HCT116 (cell line): ENCODE measurements around the gene CD84. TPM values are rescaled to one million over a fixed set of nuclear protein-coding genes. Genes with fewer than 3 reads are reported as not detected.

Source experiments
- ATAC-seq: fragments of 200-7000 bp; cut with Tn5 transposase; 2 replicates; pipeline ENCODE4 v1.9.1; 2020; ENCODE audit warnings: mild to moderate bottlenecking, moderate library complexity
- BruUV-seq: library from RNA; stranded (reverse); fragments of 400-500 nt; replicated peaks from 2 replicates; lab custom pipeline; 2021; lab: Mats Ljungman, UMichigan
- CTCF ChIA-PET: fragments of 300-600 bp; sonication (Branson Sonifier 250); formaldehyde crosslinking; loops from one replicate; lab custom pipeline; 2021; ENCODE audit warnings: antibody characterized with exemption; lab: Charles Lee
- POLR2A ChIA-PET: fragments of 300-600, 350-600 bp; sonication (Branson Sonifier 250); formaldehyde crosslinking; loops from one replicate; lab custom pipeline; 2021; ENCODE audit warnings: antibody characterized with exemption; lab: Charles Lee
- RAD21 ChIA-PET, 2 experiments: fragments of 300-600 bp; sonication (Branson Sonifier 250); formaldehyde crosslinking; loops; one replicate each; lab custom pipeline; 2023; ENCODE audit warnings: low total read pairs in 2 of 2; ENCODE audit not compliant: uncharacterized antibody in 2 of 2, unreplicated experiment in 2 of 2, low non-redundant PET in 1 of 2; lab: Charles Lee
- DNase-seq: peaks from one replicate; pipeline ENCODE4 v3.0.0-alpha.2; 2010; ENCODE audit warnings: low read depth, low spot score
- H2AFZ ChIP-seq: fragments of 200-600 bp; shearing (Covaris generic), sonication (generic); 2 replicates; pipeline ENCODE4 v1.6.1; 2017; ENCODE audit warnings: low read depth, mixed run types, mixed read lengths, antibody characterized with exemption, low read length; ENCODE audit not compliant: poor library complexity, severe bottlenecking
- H3K27ac ChIP-seq: 2 replicates; pipeline ENCODE4 v1.5.1; 2012; ENCODE audit warnings: low read depth, low read length
- H3K27me3 ChIP-seq: fragments of 200-600 bp; sonication (generic); 2 replicates; pipeline ENCODE4 v1.6.1; 2016; ENCODE audit warnings: mixed run types, low read length, mixed read lengths; ENCODE audit not compliant: insufficient read depth
- H3K36me3 ChIP-seq, 2 experiments: fragments of 200-500 bp in 1 of 2; fragments of 200-600 bp in 1 of 2; sonication (Bioruptor generic) in 1 of 2; sonication (generic) in 1 of 2; 2 replicates each; pipeline versions ENCODE4 v1.5.1 to v1.6.1; 2014 to 2016; ENCODE audit warnings: low read length in 2 of 2, inconsistent platforms in 1 of 2, mixed read lengths in 1 of 2, mixed run types in 1 of 2; ENCODE audit not compliant: insufficient read depth in 2 of 2, control insufficient read depth in 1 of 2
- H3K4me1 ChIP-seq, 2 experiments: fragments of 200-600 bp in 1 of 2; sonication (generic) in 1 of 2; 2 replicates each; pipeline versions ENCODE4 v1.5.1 to v1.6.1; 2012 to 2017; ENCODE audit warnings: low read length in 2 of 2, inconsistent platforms in 1 of 2, mild to moderate bottlenecking in 1 of 2, mixed read lengths in 1 of 2, mixed run types in 1 of 2, moderate library complexity in 1 of 2; ENCODE audit not compliant: insufficient read depth in 2 of 2, control insufficient read depth in 1 of 2
- H3K4me2 ChIP-seq: fragments of 200-600 bp; sonication (generic); 2 replicates; pipeline ENCODE4 v1.6.1; 2017; ENCODE audit warnings: mixed run types, low read length, mixed read lengths
- H3K4me3 ChIP-seq, 2 experiments: fragments of 200-600 bp in 1 of 2; sonication (generic) in 1 of 2; replicated peaks in 1 of 2; 2 replicates each; pipeline ENCODE4 v1.5.1; 2011 to 2016; ENCODE audit warnings: low read length in 2 of 2, control low read depth in 1 of 2, low read depth in 1 of 2, mild to moderate bottlenecking in 1 of 2, mixed read lengths in 1 of 2, mixed run types in 1 of 2
- H3K79me2 ChIP-seq: fragments of 200-600 bp; sonication (generic); 2 replicates; pipeline ENCODE4 v1.6.1; 2017; ENCODE audit warnings: mild to moderate bottlenecking, mixed run types, low read length, moderate library complexity, mixed read lengths; ENCODE audit not compliant: insufficient read depth
- H3K9ac ChIP-seq: fragments of 200-600 bp; sonication (generic); 2 replicates; pipeline ENCODE4 v1.6.1; 2016; ENCODE audit warnings: low read length, mixed read lengths
- H3K9me2 ChIP-seq: fragments of 200-600 bp; sonication (generic), shearing (Covaris generic); 2 replicates; pipeline ENCODE4 v1.6.1; 2017; ENCODE audit warnings: mixed run types, mild to moderate bottlenecking, moderate library complexity; ENCODE audit not compliant: insufficient read depth
- H3K9me3 ChIP-seq, 2 experiments: fragments of 200-500 bp in 1 of 2; fragments of 200-600 bp in 1 of 2; sonication (Bioruptor generic) in 1 of 2; sonication (generic) in 1 of 2; 2 replicates each; pipeline ENCODE4 v1.6.1; 2014 to 2017; ENCODE audit warnings: low read length in 2 of 2, mixed read lengths in 2 of 2, inconsistent platforms in 1 of 2, low read depth in 1 of 2, mild to moderate bottlenecking in 1 of 2, mixed run types in 1 of 2, moderate library complexity in 1 of 2; ENCODE audit not compliant: control insufficient read depth in 1 of 2, insufficient read depth in 1 of 2
- H4K20me1 ChIP-seq: fragments of 200-600 bp; sonication (generic), shearing (Covaris generic); 2 replicates; pipeline ENCODE4 v1.6.1; 2017; ENCODE audit warnings: mixed run types, mild to moderate bottlenecking, moderate library complexity; ENCODE audit not compliant: insufficient read depth
- ATF3 ChIP-seq: IDR thresholded peaks from 2 replicates; pipeline ENCODE4 v1.6.1; 2012
- CBX3 ChIP-seq: IDR thresholded peaks from 2 replicates; pipeline ENCODE4 v1.6.1; 2012; ENCODE audit warnings: low read depth
- CEBPB ChIP-seq: IDR thresholded peaks from 2 replicates; pipeline ENCODE4 v1.6.1; 2012; ENCODE audit warnings: low read depth
- EGR1 ChIP-seq: IDR thresholded peaks from 2 replicates; pipeline ENCODE4 v1.6.1; 2012; ENCODE audit warnings: low read depth
- ELF1 ChIP-seq: IDR thresholded peaks from 2 replicates; pipeline ENCODE4 v1.6.1; 2012; ENCODE audit warnings: low read depth, borderline replicate concordance
- EZH2 ChIP-seq: fragments of 200-600 bp; sonication (generic); IDR thresholded peaks from 2 replicates; pipeline ENCODE4 v1.6.1; 2017; ENCODE audit warnings: antibody characterized with exemption, mixed run types
- EZH2phosphoT487 ChIP-seq: fragments of 200-600 bp; IDR thresholded peaks from 2 replicates; pipeline ENCODE4 v1.6.1; 2018; ENCODE audit warnings: antibody characterized with exemption, borderline replicate concordance
- FOSL1 ChIP-seq: IDR thresholded peaks from 2 replicates; pipeline ENCODE4 v1.6.1; 2012; ENCODE audit warnings: low read depth
- JUND ChIP-seq: IDR thresholded peaks from 2 replicates; pipeline ENCODE4 v1.6.1; 2012
- POLR2A ChIP-seq: IDR thresholded peaks from 2 replicates; pipeline ENCODE4 v1.7.0; 2011; ENCODE audit warnings: borderline replicate concordance; ENCODE audit not compliant: insufficient read depth, insufficient read length; ENCODE audit errors: extremely low read depth
- POLR2AphosphoS5 ChIP-seq: IDR thresholded peaks from 2 replicates; pipeline ENCODE4 v1.6.1; 2011; ENCODE audit warnings: mild to moderate bottlenecking, low read depth, low read length, moderate library complexity
- RAD21 ChIP-seq: IDR thresholded peaks from 2 replicates; pipeline ENCODE4 v1.6.1; 2012; ENCODE audit warnings: low read depth, mild to moderate bottlenecking
- SIN3A ChIP-seq: IDR thresholded peaks from 2 replicates; pipeline ENCODE4 v1.6.1; 2012; ENCODE audit warnings: low read depth
- SP1 ChIP-seq: IDR thresholded peaks from 2 replicates; pipeline ENCODE4 v1.6.1; 2012; ENCODE audit warnings: low read depth
- SRF ChIP-seq: IDR thresholded peaks from 2 replicates; pipeline ENCODE4 v1.6.1; 2012; ENCODE audit warnings: low read depth
- YY1 ChIP-seq: IDR thresholded peaks from 2 replicates; pipeline ENCODE4 v1.6.1; 2011; ENCODE audit warnings: low read length, low read depth, moderate library complexity, mild to moderate bottlenecking; ENCODE audit not compliant: insufficient replicate concordance; ENCODE audit errors: extremely low read depth
- ZFX ChIP-seq: fragments of 450-650 bp; IDR thresholded peaks from 2 replicates; pipeline ENCODE4 v1.6.1; 2017
- ZNF274 ChIP-seq: fragments of 200-500 bp; sonication (Bioruptor generic); IDR thresholded peaks from 2 replicates; pipeline ENCODE4 v1.6.1; 2014; ENCODE audit warnings: mild to moderate bottlenecking, low read depth, low read length, inconsistent platforms
- intact Hi-C: fragments of 100-400 bp; cut with micrococcal nuclease; formaldehyde crosslinking; loops from 2 replicates; pipeline ENCODE4 v1.10.0; 2022
- total RNA-seq: library from RNA; stranded (reverse); gene quantifications from one replicate; pipeline ENCODE4 v1.2.1, GENCODE V29; 2021; ENCODE audit not compliant: unreplicated experiment
- TF ChIP-seq, protein P1 (sequence below), 3 experiments: fragments of 200-600 bp in 1 of 3; sonication (generic) in 1 of 3; IDR thresholded peaks in 2 of 3; conservative IDR thresholded peaks in 1 of 3; 2 replicates each; pipeline ENCODE4 v1.5.1; 2012 to 2017; ENCODE audit warnings: low read depth in 2 of 3, low read length in 2 of 3, antibody characterized with exemption in 1 of 3, borderline replicate concordance in 1 of 3, control low read depth in 1 of 3, mild to moderate bottlenecking in 1 of 3, mixed read lengths in 1 of 3, mixed run types in 1 of 3, moderate library complexity in 1 of 3; ENCODE audit not compliant: insufficient read depth in 1 of 3
- TF ChIP-seq, protein P2 (sequence below): IDR thresholded peaks from 2 replicates; pipeline ENCODE4 v1.6.1; 2012

The CD84 gene
- total RNA-seq, 1 experiment from 2014 or later: 0.02 TPM

DNA sequence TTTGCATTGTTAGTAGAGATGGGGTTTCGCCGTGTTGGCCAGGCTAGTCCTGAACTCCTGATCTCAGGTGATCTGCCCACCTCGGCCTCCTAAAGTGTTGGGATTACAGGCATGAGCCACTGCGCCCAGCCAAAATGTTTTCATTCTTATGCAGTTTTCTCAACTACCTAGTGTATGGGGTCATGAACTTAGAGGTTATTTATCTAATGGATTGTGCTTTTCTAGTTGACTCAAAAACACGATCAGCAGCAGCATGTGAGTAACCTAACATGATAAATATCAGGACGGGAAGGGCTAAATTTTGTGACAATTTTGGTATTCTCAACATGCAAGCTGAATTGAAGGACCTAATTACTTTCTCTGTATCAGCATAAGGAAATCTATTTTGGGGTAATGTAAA is 9.2 kb upstream of the CD84 start:
- H3K9ac ChIP-seq: no peak overlapping the region
- no peaks in the 10 kb centered on the region for H3K27me3 ChIP-seq
- DNase-seq (no peak), ATAC-seq (no peak)
- no peaks in the 10 kb centered on the region for H4K20me1 ChIP-seq
- H3K79me2 ChIP-seq: no peaks in the 10 kb centered on the region
- no peak overlapping the region for H3K4me2 ChIP-seq
- RAD21 ChIA-PET: no interaction called here
- H3K9me3 ChIP-seq: no peaks in the 10 kb centered on the region
- H2AFZ ChIP-seq: no peak overlapping the region
- no peaks in the 10 kb centered on the region for H3K36me3 ChIP-seq
- H3K9me2 ChIP-seq: no peaks in the 10 kb centered on the region
- no peak for TF ChIP-seq FOSL1
- no peak for TF ChIP-seq SIN3A
- no peak for TF ChIP-seq EGR1
- TF ChIP-seq, protein P1, sequence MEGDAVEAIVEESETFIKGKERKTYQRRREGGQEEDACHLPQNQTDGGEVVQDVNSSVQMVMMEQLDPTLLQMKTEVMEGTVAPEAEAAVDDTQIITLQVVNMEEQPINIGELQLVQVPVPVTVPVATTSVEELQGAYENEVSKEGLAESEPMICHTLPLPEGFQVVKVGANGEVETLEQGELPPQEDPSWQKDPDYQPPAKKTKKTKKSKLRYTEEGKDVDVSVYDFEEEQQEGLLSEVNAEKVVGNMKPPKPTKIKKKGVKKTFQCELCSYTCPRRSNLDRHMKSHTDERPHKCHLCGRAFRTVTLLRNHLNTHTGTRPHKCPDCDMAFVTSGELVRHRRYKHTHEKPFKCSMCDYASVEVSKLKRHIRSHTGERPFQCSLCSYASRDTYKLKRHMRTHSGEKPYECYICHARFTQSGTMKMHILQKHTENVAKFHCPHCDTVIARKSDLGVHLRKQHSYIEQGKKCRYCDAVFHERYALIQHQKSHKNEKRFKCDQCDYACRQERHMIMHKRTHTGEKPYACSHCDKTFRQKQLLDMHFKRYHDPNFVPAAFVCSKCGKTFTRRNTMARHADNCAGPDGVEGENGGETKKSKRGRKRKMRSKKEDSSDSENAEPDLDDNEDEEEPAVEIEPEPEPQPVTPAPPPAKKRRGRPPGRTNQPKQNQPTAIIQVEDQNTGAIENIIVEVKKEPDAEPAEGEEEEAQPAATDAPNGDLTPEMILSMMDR (IDR thresholded peaks at IDR 0.05 in 2 of 3, conservative IDR thresholded peaks at IDR 0.05 in 1 of 3; ENCODE audit: borderline replicate concordance in 1 of 3, insufficient read depth in 1 of 3, low read depth in 2 of 3, low read length in 2 of 3): no peak
- no peak for TF ChIP-seq EZH2
- TF ChIP-seq POLR2AphosphoS5: no peak
- no peak for TF ChIP-seq ZNF274
- TF ChIP-seq, all 23 proteins: peak for 0
- CTCF ChIA-PET: no interaction called here
- Histone ChIP-seq H3K4me3 (no peak overlapping the region), H3K27ac (no peak overlapping the region), H3K4me1 (no peaks in the 10 kb centered on the region)
- POLR2A ChIA-PET: no interaction called here
- intact Hi-C loops: no loop called here
- no TSS peak for BruUV-seq

DNA sequence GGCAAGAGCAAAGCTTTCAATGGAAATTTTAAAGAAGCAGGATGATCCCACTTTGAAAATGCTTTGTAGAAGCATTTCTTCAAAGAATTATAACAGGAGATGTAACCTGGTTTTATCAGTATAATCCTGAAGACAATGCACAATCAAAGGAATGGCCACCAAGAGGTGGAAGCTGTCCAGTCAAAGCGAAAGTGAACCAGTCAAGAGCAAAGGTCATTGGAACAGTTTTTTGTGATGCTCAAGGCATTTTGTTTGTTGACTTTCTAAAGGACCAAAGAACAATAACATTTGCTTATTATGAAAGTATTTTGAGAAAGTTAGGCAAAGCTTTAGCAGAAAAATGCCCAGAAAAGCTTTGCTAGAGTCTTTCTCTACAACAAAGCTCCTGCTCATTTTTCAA is 5.5 kb upstream of the CD84 start:
- Histone ChIP-seq H3K4me2 (no peak overlapping the region), H4K20me1 (no peaks in the 10 kb centered on the region), H3K9me3 (no peaks in the 10 kb centered on the region), H3K9me2 (no peaks in the 10 kb centered on the region), H3K36me3 (no peaks in the 10 kb centered on the region), H3K27me3 (no peaks in the 10 kb centered on the region), H3K4me1 (no peaks in the 10 kb centered on the region), H3K4me3 (no peak overlapping the region), H3K27ac (no peak overlapping the region), H3K9ac (no peak overlapping the region), H2AFZ (no peak overlapping the region), H3K79me2 (no peaks in the 10 kb centered on the region)
- no TSS peak for BruUV-seq
- ChIA-PET POLR2A (no interaction called here), CTCF (no interaction called here), RAD21 (no interaction called here)
- ATAC-seq (no peak), DNase-seq (no peak)
- intact Hi-C loops: no loop called here
- TF ChIP-seq SP1 (no peak), CEBPB (no peak), RAD21 (no peak), JUND (no peak), ZFX (no peak), EZH2 (no peak), SIN3A (no peak), EZH2phosphoT487 (no peak), ATF3 (no peak), FOSL1 (no peak), EGR1 (no peak), SRF (no peak), POLR2AphosphoS5 (no peak), POLR2A (no peak), ELF1 (no peak), YY1 (no peak), CBX3 (no peak)
- TF ChIP-seq, protein P2, sequence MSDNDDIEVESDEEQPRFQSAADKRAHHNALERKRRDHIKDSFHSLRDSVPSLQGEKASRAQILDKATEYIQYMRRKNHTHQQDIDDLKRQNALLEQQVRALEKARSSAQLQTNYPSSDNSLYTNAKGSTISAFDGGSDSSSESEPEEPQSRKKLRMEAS: no peak
